Activated T-helper 9 cell treated with anti-CD3 and anti-CD28 coated beads, Interleukin-2, amount 50 U/mL, for 16 hours (primary cell): ENCODE data around the gene KCNAB1.

Source experiments
- DNase-seq: peaks from one replicate; pipeline ENCODE4 v3.0.0-alpha.2; 2020; ENCODE audit warnings: low read depth

KCNAB1 gene

DNA sequence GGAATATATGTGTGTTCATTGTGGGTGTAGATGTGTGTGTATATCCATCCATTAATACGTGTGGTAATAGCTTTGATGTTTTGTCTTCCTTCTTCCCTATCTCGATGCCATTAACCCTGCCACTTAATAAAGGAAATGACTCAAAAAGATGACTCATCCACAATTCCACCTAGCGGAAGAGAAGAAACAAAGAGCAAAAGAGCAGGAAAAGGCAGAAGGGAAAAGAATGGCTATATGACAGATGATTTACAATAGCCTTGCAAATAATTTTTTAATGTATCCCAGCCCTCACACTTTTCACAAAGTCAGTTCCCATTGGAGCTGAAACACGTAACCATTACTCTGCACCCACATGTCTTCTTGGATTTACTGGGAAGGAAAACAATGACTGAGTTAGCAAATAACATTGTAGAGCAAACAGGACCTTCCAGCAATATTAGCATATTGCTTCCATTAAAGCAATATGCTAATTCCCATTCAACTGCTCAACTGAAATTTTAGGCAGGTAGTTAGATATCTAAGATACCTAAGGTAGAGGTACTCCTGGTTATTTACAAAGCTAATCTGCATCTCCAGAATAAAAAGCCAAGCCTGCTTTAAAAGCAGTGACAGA lies 197.2 kb downstream of the KCNAB1 start:
- no peak for DNase-seq

DNA sequence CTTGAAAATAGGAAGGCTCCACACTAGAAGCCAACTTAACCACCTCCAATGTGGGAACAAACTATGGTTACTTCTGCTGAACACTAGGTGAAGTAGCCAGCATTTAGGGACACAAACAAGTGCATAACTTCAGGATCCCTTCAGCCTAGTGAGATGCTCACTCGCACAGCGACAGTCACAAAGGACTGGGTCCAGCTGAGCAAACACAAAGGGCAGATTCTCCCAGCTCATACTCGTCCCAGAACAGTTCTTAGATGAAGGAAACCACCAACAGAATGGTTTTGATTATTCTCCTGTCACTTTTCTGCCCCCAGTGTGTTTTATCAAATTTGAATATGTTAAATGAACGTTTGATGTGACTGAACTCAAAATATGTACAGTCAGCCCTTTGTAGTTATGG lies 201.6 kb downstream of the KCNAB1 start:
- DNase-seq: no peak

DNA sequence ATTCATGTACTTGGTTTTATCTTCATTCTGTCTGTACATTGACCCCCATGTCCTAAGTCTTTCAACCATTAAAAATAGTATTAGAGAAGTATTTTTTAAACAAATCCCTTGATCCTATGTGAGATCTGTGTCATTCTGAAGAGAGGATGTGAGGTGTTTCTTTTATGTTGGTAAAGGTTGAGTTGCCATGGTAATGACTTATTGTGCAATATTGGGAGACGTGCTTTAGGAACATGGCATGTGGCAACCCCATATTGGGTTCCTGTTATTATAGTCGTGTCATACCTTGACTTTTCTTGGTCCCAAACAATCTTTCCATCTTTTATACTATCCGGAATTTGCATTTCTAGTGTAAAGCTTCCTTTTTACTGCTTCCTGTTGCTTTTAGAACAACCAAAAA lies 203.1 kb downstream of the KCNAB1 start:
- DNase-seq: no peak

DNA sequence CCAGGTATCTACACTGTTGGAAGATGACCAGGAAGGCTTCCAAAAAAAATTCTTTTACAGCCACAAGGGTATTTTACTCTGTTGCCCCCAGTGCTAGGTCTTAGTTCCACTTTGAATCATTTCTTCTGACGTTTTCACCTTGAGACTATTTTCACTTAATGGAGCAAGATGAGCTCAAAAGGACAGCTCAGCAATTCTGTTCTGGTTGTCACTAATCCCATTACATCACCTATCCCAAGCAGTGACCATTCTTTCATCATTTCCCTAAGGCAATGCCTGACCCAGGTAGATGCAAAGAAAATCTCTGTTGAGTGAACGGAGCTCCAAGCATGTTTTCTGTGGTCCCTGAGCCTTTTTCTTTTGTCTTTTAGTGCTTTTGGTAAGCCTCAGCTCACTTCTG lies 210.0 kb downstream of the KCNAB1 start:
- no peak for DNase-seq

DNA sequence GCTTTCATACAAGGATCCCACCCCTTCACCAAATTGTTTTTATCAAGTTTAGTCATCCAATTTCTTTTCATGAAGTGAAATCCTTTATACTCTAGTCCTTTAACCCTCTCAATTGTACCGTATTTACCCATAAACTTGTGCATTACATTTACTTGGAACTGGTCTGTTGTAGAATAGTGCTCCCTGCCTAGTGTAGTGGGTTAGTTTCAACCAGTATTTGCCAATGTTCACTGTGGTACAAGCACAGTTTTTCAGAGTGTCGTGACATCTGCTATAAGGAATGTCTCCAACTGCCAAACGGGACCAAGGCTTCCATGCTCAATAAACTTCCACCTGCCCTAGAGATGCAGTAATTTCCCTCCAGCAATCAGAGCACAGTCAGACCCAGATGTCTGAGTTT lies 211.9 kb downstream of the KCNAB1 start:
- DNase-seq: no peak

DNA sequence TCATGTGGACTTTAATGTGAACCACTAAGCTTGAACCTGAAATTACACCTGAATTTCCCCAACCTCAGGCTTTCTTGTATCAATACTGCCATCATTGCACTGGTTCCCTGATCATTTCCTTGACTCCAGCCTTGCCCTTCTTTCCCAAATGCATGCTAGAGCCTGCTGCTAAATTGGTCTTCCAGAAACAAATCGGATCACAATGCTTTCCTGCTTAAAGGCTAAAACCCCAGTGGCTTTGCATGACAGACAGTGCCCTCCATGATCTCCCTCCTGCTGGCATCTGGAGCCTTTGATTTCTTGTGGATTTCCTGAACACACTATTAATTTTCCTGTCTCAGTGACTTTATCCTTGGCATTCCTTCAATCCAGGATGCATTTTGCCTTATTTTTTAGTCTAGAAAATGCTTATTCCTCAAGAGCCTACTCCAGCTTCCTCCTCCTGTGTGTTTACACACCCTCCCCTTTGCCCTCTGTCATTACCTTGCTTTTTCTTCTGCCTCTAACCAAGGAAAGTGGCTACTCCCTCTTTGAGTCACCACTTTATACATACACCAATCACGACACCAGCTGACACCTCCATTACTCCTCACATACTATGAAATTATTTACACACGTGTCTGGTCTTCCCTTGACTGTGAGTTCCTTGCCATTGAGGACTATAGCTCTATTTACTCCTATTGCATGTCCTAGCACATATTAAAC lies 214.6 kb downstream of the KCNAB1 start:
- DNase-seq: no peak

DNA sequence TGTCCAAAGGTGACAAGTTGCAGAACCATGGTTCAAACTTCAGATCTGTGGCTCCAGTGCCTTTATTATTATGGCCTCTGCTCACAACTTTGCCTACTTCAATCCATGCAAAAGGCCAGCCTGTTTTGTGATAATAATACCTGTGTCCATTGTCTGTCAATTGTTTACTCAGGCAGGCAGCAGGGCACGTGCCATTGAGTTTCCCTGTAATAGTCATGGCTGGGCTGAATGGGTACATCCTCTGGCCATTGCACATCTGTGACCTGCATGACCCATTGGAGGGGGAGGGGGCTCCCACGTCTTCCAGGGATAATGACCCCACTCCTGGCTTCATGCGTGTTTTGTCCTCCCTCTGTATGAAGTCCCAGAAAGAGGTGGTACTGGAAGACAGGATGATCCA lies 219.1 kb downstream of the KCNAB1 start:
- DNase-seq: no peak

DNA sequence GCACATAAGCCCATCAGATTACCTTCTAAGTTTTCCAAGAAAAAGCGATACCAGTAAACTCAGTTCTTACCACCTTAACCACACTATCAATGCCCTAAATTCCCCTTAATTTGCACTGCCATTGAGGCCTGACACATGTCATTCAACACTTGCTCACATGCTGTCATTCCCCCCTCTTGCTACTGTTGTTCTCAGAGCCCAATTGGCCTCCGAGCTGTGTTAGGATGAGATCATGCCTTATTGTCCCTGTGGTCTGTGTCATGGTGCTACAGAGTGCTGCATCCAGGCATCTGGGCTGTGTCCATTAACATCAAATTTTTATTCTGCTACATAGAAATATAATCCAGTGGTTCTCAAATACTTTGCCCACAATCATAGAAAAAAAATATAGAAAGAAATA lies 221.0 kb downstream of the KCNAB1 start:
- no peak for DNase-seq

DNA sequence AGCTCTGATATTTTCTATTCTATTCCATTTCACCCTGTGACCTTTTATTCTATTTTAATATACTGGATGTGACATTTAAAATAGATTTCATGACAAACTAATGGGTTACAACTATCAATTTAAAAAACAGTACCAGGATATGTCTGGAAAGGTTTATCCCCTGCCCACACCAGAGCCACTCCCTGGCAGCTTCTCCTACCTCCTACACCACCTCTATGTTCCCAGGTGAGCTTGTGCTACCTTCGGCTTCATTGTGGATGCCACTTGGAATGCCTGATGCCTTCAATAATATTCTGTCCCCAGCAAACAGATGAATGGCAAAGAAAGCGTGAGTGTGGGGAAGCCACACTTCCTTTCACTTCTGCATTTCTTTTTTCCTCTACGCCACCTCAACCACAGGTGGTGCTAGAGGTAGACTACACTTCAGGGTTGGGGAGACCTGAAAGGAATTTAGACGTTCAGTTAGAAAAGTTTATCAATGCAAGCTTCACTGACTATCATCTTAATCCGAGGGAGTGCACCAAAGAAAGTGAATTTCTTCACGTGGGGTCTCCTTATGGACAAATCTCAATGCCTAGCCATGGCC lies 221.5 kb downstream of the KCNAB1 start:
- DNase-seq: no peak

DNA sequence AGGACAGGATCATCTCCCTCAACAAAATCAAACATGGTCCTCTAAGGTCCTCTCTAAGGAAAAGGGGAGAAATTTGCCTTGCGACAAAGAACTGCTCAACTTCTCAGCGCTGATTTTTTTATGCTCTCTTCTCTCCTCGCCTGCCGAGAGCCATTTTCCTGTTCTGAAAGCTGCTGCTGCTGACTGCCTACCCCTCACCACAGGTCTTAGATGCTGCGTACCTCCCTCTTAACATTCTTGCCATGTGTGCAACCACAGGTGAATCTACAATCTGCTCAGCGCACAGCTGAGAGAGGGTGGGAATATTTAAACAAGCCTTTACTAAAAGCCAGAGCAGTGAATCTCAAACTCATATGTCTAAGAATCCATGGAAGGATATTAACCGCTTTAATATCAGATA lies 223.8 kb downstream of the KCNAB1 start:
- no peak for DNase-seq

DNA sequence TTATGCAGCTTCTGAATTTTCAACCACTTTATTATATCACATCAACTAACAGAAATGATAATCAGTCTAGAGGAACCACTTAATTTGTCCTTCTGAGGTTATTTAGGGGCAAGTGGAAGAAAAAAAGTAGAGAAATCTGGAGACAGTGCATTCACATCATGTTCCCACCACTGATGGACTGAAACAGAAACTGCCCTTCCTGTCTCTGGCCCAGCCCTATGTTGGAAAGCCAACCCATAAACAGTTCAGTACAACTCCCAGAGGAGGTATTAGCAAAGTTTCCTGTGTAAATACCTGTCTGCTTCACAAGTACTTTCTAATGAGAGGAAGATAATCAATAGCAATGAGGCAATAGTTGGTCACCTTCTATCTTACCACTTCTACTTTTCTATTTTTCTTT lies 228.7 kb downstream of the KCNAB1 start:
- no peak for DNase-seq

DNA sequence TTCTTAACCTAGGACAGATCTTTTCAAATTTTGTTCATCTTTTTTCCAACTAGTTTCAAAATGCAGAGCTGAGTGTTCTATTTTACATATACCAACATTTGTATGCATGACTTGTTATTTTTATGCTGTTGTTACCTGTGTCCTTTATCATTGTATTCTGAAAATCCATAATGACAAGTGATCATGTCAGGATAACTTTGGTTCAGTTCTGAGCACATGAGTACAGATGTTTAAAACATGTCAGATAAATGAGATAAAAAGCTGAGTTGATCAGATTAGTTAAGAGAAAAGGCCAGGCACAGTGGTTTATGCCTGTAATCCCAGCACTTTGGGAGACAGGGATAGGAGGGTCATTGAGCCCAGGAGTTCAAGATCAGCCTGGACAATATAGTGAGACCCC lies 229.6 kb downstream of the KCNAB1 start:
- no peak for DNase-seq

DNA sequence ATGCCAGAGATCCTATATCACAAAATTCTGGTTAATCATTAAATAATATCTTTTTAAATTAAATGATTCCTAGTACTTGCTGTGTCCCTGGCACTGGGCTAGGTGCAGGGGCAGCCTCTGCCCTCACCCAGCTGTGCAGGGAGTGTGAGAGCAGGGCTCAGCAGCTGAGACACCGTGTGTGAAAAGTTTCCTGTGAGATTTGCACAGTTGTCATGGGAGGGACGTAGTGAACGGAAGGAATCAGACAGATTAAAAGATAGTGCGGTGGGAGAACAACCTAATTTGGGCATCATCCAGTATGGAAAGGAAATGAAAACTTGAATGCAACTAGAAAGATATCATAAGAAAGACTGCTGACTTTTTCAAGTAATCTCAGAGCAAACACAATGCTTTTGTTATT lies 230.4 kb downstream of the KCNAB1 start:
- no peak for DNase-seq

DNA sequence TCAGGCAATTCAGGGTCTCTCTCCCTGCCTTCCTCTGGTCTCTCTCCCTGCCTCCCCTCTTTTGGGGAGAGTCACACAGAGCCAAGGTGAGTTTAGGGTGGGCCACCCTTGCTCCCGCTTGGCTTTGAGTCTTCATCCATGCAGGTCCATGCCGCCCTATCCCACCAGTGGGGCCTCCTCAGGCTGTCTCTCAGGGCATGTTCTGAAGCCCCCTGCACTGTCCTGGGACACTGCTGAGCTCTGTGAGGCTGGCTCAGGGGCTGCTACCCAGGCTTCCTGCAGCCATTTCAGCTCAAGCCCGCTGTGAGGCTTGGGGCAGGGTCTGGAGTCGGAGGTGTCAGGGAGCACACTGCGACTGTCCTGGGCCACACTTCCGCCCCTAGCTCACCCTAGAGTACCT lies 231.4 kb downstream of the KCNAB1 start:
- no peak for DNase-seq

DNA sequence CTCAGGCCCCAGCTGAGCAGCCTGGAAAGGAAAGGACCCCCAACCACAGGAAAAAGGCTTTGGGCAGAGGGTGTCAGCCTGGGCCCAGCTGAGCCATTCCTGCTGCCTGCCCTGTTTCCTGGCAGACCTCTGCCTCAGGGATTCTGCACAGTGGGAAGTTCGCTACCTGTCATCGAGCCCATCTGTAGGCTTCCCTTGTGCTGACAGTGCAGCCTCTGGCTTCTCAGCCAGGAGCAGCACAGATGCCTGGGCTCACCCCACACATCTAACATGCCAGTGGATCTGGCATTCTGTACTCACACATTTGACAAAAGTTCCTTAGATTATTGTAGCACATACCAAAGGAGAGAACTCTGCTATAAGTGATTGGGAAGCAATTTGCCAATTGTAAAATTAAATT lies 232.3 kb downstream of the KCNAB1 start:
- no peak for DNase-seq

DNA sequence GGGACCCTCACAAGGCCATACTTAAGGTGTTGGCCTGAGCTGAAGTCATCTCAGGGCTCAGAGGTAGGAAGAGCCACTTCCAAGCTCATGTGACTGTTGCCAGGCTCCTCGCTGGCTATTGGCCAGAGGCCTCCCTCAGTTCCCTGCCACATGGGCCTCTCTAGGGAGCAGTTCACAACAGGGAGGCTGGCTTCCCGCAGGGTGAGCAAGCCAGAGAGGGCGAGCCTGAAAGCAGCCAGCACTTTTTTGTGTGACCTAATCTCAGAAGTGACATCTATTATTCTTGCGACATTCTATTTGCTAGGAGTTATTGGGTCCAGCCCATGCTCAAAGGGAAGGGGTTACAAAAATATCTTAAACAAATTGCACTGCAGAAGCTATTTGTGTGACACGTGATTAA lies 233.2 kb downstream of the KCNAB1 start:
- no peak for DNase-seq

DNA sequence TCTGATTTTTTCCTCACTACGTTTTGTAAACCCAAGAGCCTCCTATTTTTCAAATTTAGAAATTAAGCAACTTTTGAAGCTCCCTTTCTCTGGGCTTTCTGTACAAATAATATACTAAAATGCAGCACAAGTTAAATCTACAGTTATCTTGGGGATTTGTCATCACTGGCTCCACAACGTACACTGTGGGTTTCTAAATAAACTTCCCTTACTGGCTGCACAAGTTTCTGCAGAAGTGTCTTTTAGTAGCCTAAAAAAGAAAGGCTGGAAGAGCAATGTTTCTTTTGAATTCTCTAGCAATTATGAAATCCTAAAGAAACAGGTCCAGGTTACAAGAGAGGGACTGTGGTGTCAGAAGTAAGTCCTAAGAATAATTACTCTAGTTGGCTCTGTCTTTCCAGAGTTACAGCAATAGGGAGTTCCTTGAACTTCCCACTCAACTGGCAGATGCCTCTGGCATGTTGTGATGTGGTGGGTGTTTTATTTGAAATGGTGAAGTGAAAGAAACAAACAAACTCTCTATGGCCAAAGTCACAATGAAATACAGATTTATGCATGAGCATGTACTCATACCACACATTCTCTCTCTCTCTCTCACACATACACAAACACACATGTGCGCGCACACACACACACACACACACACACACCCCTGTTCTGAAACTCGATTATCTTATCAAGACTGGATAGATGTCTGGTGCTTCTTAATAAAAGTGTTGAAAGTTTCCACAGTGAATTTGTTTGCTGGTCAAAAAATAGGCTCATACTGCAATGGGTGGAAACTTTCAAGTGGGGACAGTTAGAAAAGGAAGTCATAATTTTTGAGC lies 236.4 kb downstream of the KCNAB1 start:
- DNase-seq: no peak

DNA sequence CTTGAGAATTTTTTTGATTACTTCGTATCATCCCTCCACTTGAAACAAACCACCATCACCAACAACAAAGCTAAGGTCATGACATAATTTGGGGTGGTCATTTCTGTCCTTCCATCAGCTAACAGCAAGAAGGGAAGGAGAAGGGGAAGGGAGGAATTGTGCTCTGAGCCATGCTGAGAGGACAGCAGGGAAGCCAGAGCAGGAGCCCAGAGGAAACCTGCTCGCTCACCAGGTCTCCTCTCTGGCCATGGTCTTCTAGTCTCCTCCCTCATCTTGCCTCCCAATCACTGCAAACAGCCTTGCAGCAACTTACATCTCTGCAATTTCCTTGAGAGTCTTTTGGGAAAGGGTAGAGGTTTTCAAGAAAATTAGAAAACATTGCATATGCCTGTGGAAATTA lies 237.9 kb downstream of the KCNAB1 start:
- no peak for DNase-seq

DNA sequence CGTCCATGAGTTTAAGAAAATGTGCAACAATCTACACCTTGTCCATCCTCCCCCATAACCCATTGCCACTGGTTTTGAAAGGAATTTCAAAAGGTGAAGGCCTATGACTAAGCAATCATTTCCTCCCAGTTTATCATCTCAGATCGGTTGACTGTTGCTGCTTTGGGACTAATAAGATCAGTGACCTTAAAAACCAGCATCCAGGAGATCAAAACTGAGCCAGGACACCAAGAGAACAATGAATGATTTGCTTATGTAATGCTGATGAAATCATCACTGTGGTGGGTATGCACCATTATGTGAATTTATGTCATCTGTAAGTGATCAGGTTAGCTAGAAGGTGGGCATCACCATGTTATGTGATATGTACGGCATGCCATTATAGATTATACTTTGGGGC lies 239.0 kb downstream of the KCNAB1 start:
- no peak for DNase-seq

DNA sequence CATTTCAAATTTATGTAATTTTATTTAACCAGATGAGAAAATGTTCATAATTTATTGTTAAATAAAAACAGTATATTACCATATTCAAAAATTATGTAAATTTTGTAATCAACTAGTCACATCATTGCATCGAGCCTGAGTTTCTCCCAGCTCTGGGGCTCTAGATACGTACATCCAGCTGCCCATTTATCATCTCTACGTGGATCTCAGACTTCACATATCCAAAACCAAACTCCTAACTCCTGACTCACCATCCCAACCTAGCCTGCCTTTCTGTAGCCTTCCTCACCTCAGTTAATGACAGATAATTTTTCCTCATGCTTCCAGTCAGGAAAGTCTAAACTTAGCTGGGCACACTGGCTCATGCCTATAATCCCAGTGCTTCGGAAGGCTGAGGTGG lies 239.7 kb downstream of the KCNAB1 start:
- DNase-seq: no peak

DNA sequence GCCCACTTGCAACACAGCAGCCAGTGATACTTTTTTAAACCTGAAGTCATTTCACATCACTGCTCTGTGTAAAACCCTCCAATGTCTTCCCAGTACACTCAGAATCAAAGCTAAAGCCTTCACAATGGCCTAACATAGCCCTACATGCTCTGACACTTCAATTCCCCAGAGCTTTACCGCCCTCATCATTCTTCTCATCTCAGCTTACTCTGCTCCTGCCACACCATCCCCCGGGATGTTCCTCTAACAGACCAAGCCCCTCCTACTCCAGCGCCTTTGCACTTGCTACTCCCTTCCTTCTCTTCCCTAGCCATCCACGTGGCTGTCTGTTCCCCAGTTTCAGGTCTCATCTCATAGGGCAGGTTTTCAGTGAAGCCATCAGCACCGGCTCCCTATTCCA lies 240.6 kb downstream of the KCNAB1 start:
- DNase-seq: no peak

DNA sequence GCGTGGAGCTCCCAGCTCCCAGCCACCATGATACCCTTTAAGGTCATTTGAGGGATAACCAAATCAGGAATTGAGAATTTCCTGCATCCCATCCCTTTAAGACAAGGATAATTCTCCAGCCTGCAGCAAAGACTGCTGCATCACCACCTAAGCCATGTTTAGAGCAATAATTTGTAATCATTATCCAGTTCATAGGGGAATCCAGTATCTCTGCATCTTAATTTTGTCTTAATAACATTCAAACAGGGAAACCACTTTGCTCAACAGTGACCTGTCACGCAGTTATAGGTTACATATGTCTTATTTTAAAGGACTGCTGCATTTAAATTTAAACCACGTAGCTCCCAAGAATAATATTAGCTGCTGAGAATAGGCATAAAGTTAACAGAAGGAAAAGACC lies 246.2 kb downstream of the KCNAB1 start:
- no peak for DNase-seq

DNA sequence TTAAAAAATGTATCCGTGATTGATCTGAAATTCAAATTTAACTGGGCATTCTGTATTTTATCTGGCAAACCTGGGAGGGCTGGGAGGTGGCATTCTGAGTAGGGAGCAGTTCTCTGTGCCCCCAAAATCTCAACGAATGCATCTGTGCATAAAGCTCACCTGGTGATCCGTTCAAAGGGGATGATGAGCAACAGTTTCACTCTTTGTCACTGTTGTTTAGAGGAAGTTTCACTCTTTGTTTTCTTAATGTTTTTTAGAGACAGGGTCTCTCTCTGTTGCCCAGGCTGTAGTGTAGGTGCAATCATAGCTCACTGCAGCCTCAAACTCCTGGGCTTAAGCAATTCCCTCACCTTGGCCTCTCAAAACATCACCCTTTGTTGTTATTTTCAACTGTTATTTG lies 247.8 kb downstream of the KCNAB1 start:
- no peak for DNase-seq
